OCI-LY1 (cell line): ENCODE results near the gene B3GALT6.

Source experiments
- H2AFZ ChIP-seq: fragments of 200-600 bp; sonication (generic), shearing (Covaris generic); 2 replicates; pipeline ENCODE4 v1.6.0; 2014; ENCODE audit warnings: antibody characterized with exemption, mild to moderate bottlenecking, low read length
- H3F3A ChIP-seq: fragments of 200-600 bp; sonication (generic), shearing (Covaris generic); 2 replicates; pipeline ENCODE4 v1.6.0; 2014; ENCODE audit warnings: mild to moderate bottlenecking, antibody characterized with exemption, low read length, moderate library complexity; ENCODE audit not compliant: insufficient read depth
- H3K27ac ChIP-seq: fragments of 200-600 bp; sonication (generic); 2 replicates; pipeline ENCODE4 v1.5.1; 2014; ENCODE audit warnings: low read length, mixed run types, mild to moderate bottlenecking, low read depth; ENCODE audit not compliant: poor library complexity, severe bottlenecking
- H3K27me3 ChIP-seq: fragments of 200-600 bp; sonication (generic); 2 replicates; pipeline ENCODE4 v1.6.0; 2014; ENCODE audit warnings: antibody characterized with exemption, mild to moderate bottlenecking, low read length, moderate library complexity; ENCODE audit not compliant: insufficient read depth
- H3K36me3 ChIP-seq: fragments of 200-600 bp; sonication (generic); 2 replicates; pipeline ENCODE4 v1.6.1; 2014; ENCODE audit warnings: mild to moderate bottlenecking, antibody characterized with exemption, low read length, moderate library complexity, mixed read lengths; ENCODE audit not compliant: insufficient read depth
- H3K4me1 ChIP-seq: fragments of 200-600 bp; sonication (generic); 2 replicates; pipeline ENCODE4 v1.5.1; 2014; ENCODE audit warnings: mild to moderate bottlenecking, low read length, moderate library complexity; ENCODE audit not compliant: insufficient read depth, severe bottlenecking
- H3K4me2 ChIP-seq: fragments of 200-600 bp; sonication (generic), shearing (Covaris generic); 2 replicates; pipeline ENCODE4 v1.6.1; 2014; ENCODE audit warnings: low read length
- H3K4me3 ChIP-seq: fragments of 200-600 bp; sonication (generic); 2 replicates; pipeline ENCODE4 v1.5.1; 2014; ENCODE audit warnings: low read length, low read depth, mild to moderate bottlenecking, mixed read lengths; ENCODE audit not compliant: poor library complexity, severe bottlenecking
- H3K79me2 ChIP-seq: fragments of 200-600 bp; shearing (Covaris generic); 2 replicates; pipeline ENCODE4 v1.6.1; 2016; ENCODE audit warnings: mixed run types, low read length, mixed read lengths; ENCODE audit not compliant: insufficient read depth
- H3K9ac ChIP-seq: fragments of 200-600 bp; sonication (generic), shearing (Covaris generic); 2 replicates; pipeline ENCODE4 v1.6.1; 2014; ENCODE audit warnings: mild to moderate bottlenecking, low read length, mixed read lengths
- H3K9me2 ChIP-seq: fragments of 200-600 bp; sonication (generic), shearing (Covaris generic); 2 replicates; pipeline ENCODE4 v1.6.1; 2014; ENCODE audit warnings: low read depth, mild to moderate bottlenecking, low read length, mixed read lengths
- H3K9me3 ChIP-seq: fragments of 200-600 bp; shearing (Covaris generic); 2 replicates; pipeline ENCODE4 v1.6.1; 2014; ENCODE audit warnings: low read length, mixed read lengths
- H4K20me1 ChIP-seq: fragments of 200-600 bp; sonication (generic), shearing (Covaris generic); 2 replicates; pipeline ENCODE4 v1.6.0; 2016; ENCODE audit warnings: mild to moderate bottlenecking, low read length; ENCODE audit not compliant: insufficient read depth
- CTCF ChIP-seq: fragments of 200-600 bp; sonication (generic), shearing (Covaris generic); IDR thresholded peaks from 2 replicates; pipeline ENCODE4 v1.5.1; 2017; ENCODE audit warnings: mild to moderate bottlenecking, antibody characterized with exemption, low read length, moderate library complexity, mixed read lengths
- EZH2 ChIP-seq: fragments of 200-600 bp; sonication (generic), shearing (Covaris generic); IDR thresholded peaks from 2 replicates; pipeline ENCODE4 v1.8.0; 2017; ENCODE audit warnings: borderline replicate concordance, mixed run types, mild to moderate bottlenecking, antibody characterized with exemption, low read length, moderate library complexity, mixed read lengths

The B3GALT6 gene

GRCh38 chr1:1204425-1204920, 27.6 kb upstream of the B3GALT6 start:
- Histone ChIP-seq H3F3A (no peaks in the 10 kb centered on the region), H3K4me3 (no peak overlapping the region), H3K9ac (no peak overlapping the region), H3K27me3 (peaks cover 12% of the 10 kb centered on the region), H3K9me2 (no peaks in the 10 kb centered on the region), H3K4me1 (no peaks in the 10 kb centered on the region), H4K20me1 (no peaks in the 10 kb centered on the region), H2AFZ (no peak overlapping the region), H3K27ac (no peak overlapping the region), H3K79me2 (no peaks in the 10 kb centered on the region), H3K9me3 (no peaks in the 10 kb centered on the region), H3K36me3 (no peaks in the 10 kb centered on the region), H3K4me2 (no peak overlapping the region)
- TF ChIP-seq EZH2 (no peak), CTCF (no peak)

GRCh38 chr1:1204998-1205768, 26.9 kb upstream of the B3GALT6 start:
- no peaks in the 10 kb centered on the region for H4K20me1 ChIP-seq
- H3K9ac ChIP-seq, result no peak overlapping the region
- TF ChIP-seq EZH2 (no peak), CTCF (no peak)
- H3K27ac ChIP-seq, result no peak overlapping the region
- no peaks in the 10 kb centered on the region for H3K4me1 ChIP-seq
- H3K4me3 ChIP-seq, result no peak overlapping the region
- peaks cover 11% of the 10 kb centered on the region for H3K27me3 ChIP-seq
- no peak overlapping the region for H3K4me2 ChIP-seq
- H3F3A ChIP-seq, result no peaks in the 10 kb centered on the region
- no peak overlapping the region for H2AFZ ChIP-seq
- no peaks in the 10 kb centered on the region for H3K9me3 ChIP-seq
- no peaks in the 10 kb centered on the region for H3K36me3 ChIP-seq
- H3K79me2 ChIP-seq, result no peaks in the 10 kb centered on the region
- no peaks in the 10 kb centered on the region for H3K9me2 ChIP-seq

GRCh38 chr1:1205769-1206375, 26.2 kb upstream of the B3GALT6 start:
- H3K9ac ChIP-seq, result no peak overlapping the region
- no peak overlapping the region for H2AFZ ChIP-seq
- H3F3A ChIP-seq, result no peaks in the 10 kb centered on the region
- no peaks in the 10 kb centered on the region for H3K79me2 ChIP-seq
- H3K4me1 ChIP-seq, result no peaks in the 10 kb centered on the region
- H3K4me3 ChIP-seq, result no peak overlapping the region
- TF ChIP-seq EZH2, result no peak
- no peak for TF ChIP-seq CTCF
- H4K20me1 ChIP-seq, result no peaks in the 10 kb centered on the region
- no peak overlapping the region for H3K27ac ChIP-seq
- H3K9me3 ChIP-seq, result no peaks in the 10 kb centered on the region
- H3K27me3 ChIP-seq, result peaks cover 11% of the 10 kb centered on the region
- H3K9me2 ChIP-seq, result no peaks in the 10 kb centered on the region
- H3K4me2 ChIP-seq, result no peak overlapping the region
- no peaks in the 10 kb centered on the region for H3K36me3 ChIP-seq
